Vagina (tissue), 1 donor: ENCODE data around the gene EEF1A2. TPM values are rescaled to one million over a fixed set of nuclear protein-coding genes. Genes with fewer than 3 reads are reported as not detected.

Experiments used
- total RNA-seq: library from RNA; depleted of rRNA; stranded (reverse); fragments of >200 nt; gene quantifications from one replicate; pipeline ENCODE4 v1.2.3, GENCODE V29; 2016

Gene EEF1A2
- total RNA-seq, 1 donor from 2014 or later: 9.8 TPM

Other genes starting within 250 kb of the EEF1A2 start
- not detected for gene NKAIN4, start 244.6 kb downstream of the EEF1A2 start, total RNA-seq
- gene ARFGAP1, start 226.3 kb downstream of the EEF1A2 start, total RNA-seq: 44.7 TPM
- not detected for gene COL20A1, start 205.9 kb downstream of the EEF1A2 start, total RNA-seq
- 0.25 TPM for gene CHRNA4, start 137.7 kb downstream of the EEF1A2 start, total RNA-seq
- 1.2 TPM for gene KCNQ2, start 26.4 kb downstream of the EEF1A2 start, total RNA-seq
- 198 TPM for gene PPDPF, start 21.7 kb upstream of the EEF1A2 start, total RNA-seq
- gene PTK6, start 38.3 kb upstream of the EEF1A2 start, total RNA-seq: 25.8 TPM
- not detected for gene SRMS, start 48.7 kb upstream of the EEF1A2 start, total RNA-seq
- not detected for gene FNDC11, start 55.1 kb upstream of the EEF1A2 start, total RNA-seq
- 31.4 TPM for gene HELZ2, start 75.2 kb upstream of the EEF1A2 start, total RNA-seq
- 11.3 TPM for gene GMEB2, start 128.0 kb upstream of the EEF1A2 start, total RNA-seq
- gene STMN3, start 154.3 kb upstream of the EEF1A2 start, total RNA-seq: 14.7 TPM
- gene RTEL1, start 159.2 kb upstream of the EEF1A2 start, total RNA-seq: 17.7 TPM
- gene TNFRSF6B, start 197.6 kb upstream of the EEF1A2 start, total RNA-seq: 16.7 TPM
- 30.9 TPM for gene ARFRP1, start 208.9 kb upstream of the EEF1A2 start, total RNA-seq
- 30.4 TPM for gene ZGPAT, start 209.0 kb upstream of the EEF1A2 start, total RNA-seq
- gene LIME1, start 237.6 kb upstream of the EEF1A2 start, total RNA-seq: 32.4 TPM
- gene SLC2A4RG, start 240.7 kb upstream of the EEF1A2 start, total RNA-seq: 33.1 TPM